Caco-2 (cell line): ENCODE results near the gene CACNA1C. TPM values are rescaled to one million over a fixed set of nuclear protein-coding genes. Genes with fewer than 3 reads are reported as not detected.

Source experiments
- BruUV-seq: library from RNA; stranded (reverse); fragments of 400-500 nt; replicated peaks from 2 replicates; lab custom pipeline; 2021; lab: Mats Ljungman, UMichigan
- CTCF ChIA-PET: fragments of 300-600 bp; sonication (Branson Sonifier 250); formaldehyde crosslinking; loops from one replicate; lab custom pipeline; 2022; ENCODE audit warnings: antibody characterized with exemption; lab: Charles Lee
- POLR2A ChIA-PET: fragments of 300-600 bp; sonication (Branson Sonifier 250); formaldehyde crosslinking; loops from one replicate; lab custom pipeline; 2022; ENCODE audit warnings: antibody characterized with exemption; lab: Charles Lee
- DNase-seq, 2 experiments: peaks; one replicate each; pipeline versions ENCODE4 v3.0.0 to v3.0.0-alpha.2; 2020 to 2022
- H3K27me3 ChIP-seq: replicated peaks from 2 replicates; pipeline ENCODE4 v1.6.0; 2011; ENCODE audit warnings: low read length; ENCODE audit not compliant: control insufficient read depth, insufficient read depth
- H3K36me3 ChIP-seq: 2 replicates; pipeline ENCODE4 v1.5.1; 2011; ENCODE audit warnings: low read length; ENCODE audit not compliant: control insufficient read depth, insufficient read depth
- H3K4me1 ChIP-seq: fragments of 250-450 bp; sonication (Bioruptor Pico); 2 replicates; pipeline ENCODE4 v1.5.1; 2020; ENCODE audit warnings: mild to moderate bottlenecking
- H3K4me3 ChIP-seq: 2 replicates; pipeline ENCODE4 v1.5.1; 2011; ENCODE audit warnings: low read depth, mild to moderate bottlenecking, control low read depth, low read length
- H3K9me3 ChIP-seq: fragments of 250-450 bp; sonication (Bioruptor Pico); 2 replicates; pipeline ENCODE4 v1.5.1; 2020; ENCODE audit warnings: mild to moderate bottlenecking, moderate library complexity
- H3K27ac Mint-ChIP-seq: one replicate; pipeline ENCODE4 v1.8.0; 2022; ENCODE audit warnings: mixed read lengths; ENCODE audit not compliant: unreplicated experiment
- H3K27me3 Mint-ChIP-seq: one replicate; pipeline ENCODE4 v1.8.0; 2022; ENCODE audit warnings: mixed read lengths; ENCODE audit not compliant: insufficient read depth, unreplicated experiment
- H3K36me3 Mint-ChIP-seq: one replicate; pipeline ENCODE4 v1.8.0; 2022; ENCODE audit warnings: mild to moderate bottlenecking, mixed read lengths; ENCODE audit not compliant: insufficient read depth, unreplicated experiment
- H3K4me1 Mint-ChIP-seq: one replicate; pipeline ENCODE4 v1.8.0; 2022; ENCODE audit warnings: low read depth, mixed read lengths; ENCODE audit not compliant: unreplicated experiment
- H3K4me3 Mint-ChIP-seq: one replicate; pipeline ENCODE4 v1.8.0; 2022; ENCODE audit warnings: mild to moderate bottlenecking, moderate library complexity, mixed read lengths; ENCODE audit not compliant: unreplicated experiment
- H3K9me3 Mint-ChIP-seq: one replicate; pipeline ENCODE4 v1.8.0; 2022; ENCODE audit warnings: mixed read lengths; ENCODE audit not compliant: unreplicated experiment
- CTCF ChIP-seq, 2 experiments: fragments of 200-600 bp in 1 of 2; IDR thresholded peaks; 1 replicate in 1 of 2; 2 replicates in 1 of 2; pipeline versions ENCODE4 v1.5.1 to v1.8.0; 2011 to 2022; ENCODE audit warnings: antibody characterized with exemption in 1 of 2, control low read depth in 1 of 2, inconsistent platforms in 1 of 2, low read depth in 1 of 2, low read length in 1 of 2, mild to moderate bottlenecking in 1 of 2, moderate library complexity in 1 of 2; ENCODE audit not compliant: insufficient read depth in 1 of 2, severe bottlenecking in 1 of 2, unreplicated experiment in 1 of 2
- intact Hi-C: fragments of 100-400 bp; cut with micrococcal nuclease; formaldehyde crosslinking; loops from one replicate; pipeline ENCODE4 v1.10.0; 2022; ENCODE audit not compliant: unreplicated experiment
- total RNA-seq: library from RNA; stranded (reverse); gene quantifications from 2 replicates; pipeline ENCODE4 v1.2.3, GENCODE V29; 2022

Gene CACNA1C
- total RNA-seq, 1 experiment from 2014 or later: not detected

GRCh38 chr12:2347137-2347843 lies 294.5 kb downstream of the CACNA1C start:
- Mint-ChIP-seq H3K27ac (no peak overlapping the region), H3K36me3 (no peaks in the 10 kb centered on the region), H3K27me3 (peaks cover 31% of the 10 kb centered on the region), H3K4me3 (no peak overlapping the region), H3K4me1 (no peaks in the 10 kb centered on the region), H3K9me3 (no peaks in the 10 kb centered on the region)
- no TSS peak for BruUV-seq
- TF ChIP-seq CTCF (IDR thresholded peaks at IDR 0.05; ENCODE audit: insufficient read depth in 1 of 2, low read depth in 1 of 2, low read length in 1 of 2, severe bottlenecking in 1 of 2, unreplicated experiment in 1 of 2): no peak
- CTCF ChIA-PET: no interaction called here
- DNase-seq: no peak
- Histone ChIP-seq H3K27me3 (peaks cover 1% of the 10 kb centered on the region), H3K4me1 (no peaks in the 10 kb centered on the region), H3K9me3 (no peaks in the 10 kb centered on the region), H3K4me3 (no peak overlapping the region), H3K36me3 (no peaks in the 10 kb centered on the region)
- intact Hi-C loops: no loop called here
- POLR2A ChIA-PET: interaction anchor here (0.6 kb wide), 1 partner anchor 1863 kb away, joined by 9 read pairs; no protein-coding TSS in a partner anchor

- H3K4me1 ChIP-seq: no peaks in the 10 kb centered on the region
- POLR2A ChIA-PET: interaction anchor here (0.6 kb wide), 1 partner anchor 1862 kb away, joined by 9 read pairs; no protein-coding TSS in a partner anchor
- H3K9me3 ChIP-seq: no peaks in the 10 kb centered on the region
- H3K9me3 Mint-ChIP-seq: no peaks in the 10 kb centered on the region
- H3K4me1 Mint-ChIP-seq: no peaks in the 10 kb centered on the region
- peaks cover 32% of the 10 kb centered on the region for H3K27me3 Mint-ChIP-seq
- no TSS peak for BruUV-seq
- intact Hi-C loops: no loop called here
- no peaks in the 10 kb centered on the region for H3K36me3 Mint-ChIP-seq
- H3K27me3 ChIP-seq: peaks cover 1% of the 10 kb centered on the region
- no peak overlapping the region for H3K4me3 Mint-ChIP-seq
- H3K4me3 ChIP-seq: no peak overlapping the region
- CTCF ChIA-PET: no interaction called here
- TF ChIP-seq CTCF (IDR thresholded peaks at IDR 0.05; ENCODE audit: insufficient read depth in 1 of 2, low read depth in 1 of 2, low read length in 1 of 2, severe bottlenecking in 1 of 2, unreplicated experiment in 1 of 2): no peak
- H3K36me3 ChIP-seq: no peaks in the 10 kb centered on the region
- no peak overlapping the region for H3K27ac Mint-ChIP-seq
- DNase-seq: no peak
Measured at GRCh38 chr12:2347844-2348481, 295.2 kb downstream of the CACNA1C start.

GRCh38 chr12:2348482-2348852 lies 295.7 kb downstream of the CACNA1C start:
- no peak overlapping the region for H3K27ac Mint-ChIP-seq
- H3K4me3 Mint-ChIP-seq: no peak overlapping the region
- H3K36me3 Mint-ChIP-seq: no peaks in the 10 kb centered on the region
- CTCF ChIA-PET: no interaction called here
- no peak for TF ChIP-seq CTCF (IDR thresholded peaks at IDR 0.05; ENCODE audit: insufficient read depth in 1 of 2, low read depth in 1 of 2, low read length in 1 of 2, severe bottlenecking in 1 of 2, unreplicated experiment in 1 of 2)
- no peaks in the 10 kb centered on the region for H3K36me3 ChIP-seq
- no peaks in the 10 kb centered on the region for H3K9me3 ChIP-seq
- no TSS peak for BruUV-seq
- intact Hi-C loops: no loop called here
- DNase-seq: no peak
- H3K9me3 Mint-ChIP-seq: no peaks in the 10 kb centered on the region
- no peak overlapping the region for H3K4me3 ChIP-seq
- H3K4me1 ChIP-seq: no peaks in the 10 kb centered on the region
- POLR2A ChIA-PET: no interaction called here
- H3K27me3 Mint-ChIP-seq: peaks cover 35% of the 10 kb centered on the region
- H3K4me1 Mint-ChIP-seq: no peaks in the 10 kb centered on the region
- H3K27me3 ChIP-seq: peaks cover 1% of the 10 kb centered on the region
